GM11168 (cell line): ENCODE measurements around the gene RPLP2.

Source experiments
- in situ Hi-C: fragments of 300-500 bp; cut with MboI; formaldehyde crosslinking; loops from one replicate; pipeline ENCODE4 v1.12.0; 2022; ENCODE audit warnings: low sequenced_read_pairs; ENCODE audit not compliant: unreplicated experiment

The RPLP2 gene

DNA sequence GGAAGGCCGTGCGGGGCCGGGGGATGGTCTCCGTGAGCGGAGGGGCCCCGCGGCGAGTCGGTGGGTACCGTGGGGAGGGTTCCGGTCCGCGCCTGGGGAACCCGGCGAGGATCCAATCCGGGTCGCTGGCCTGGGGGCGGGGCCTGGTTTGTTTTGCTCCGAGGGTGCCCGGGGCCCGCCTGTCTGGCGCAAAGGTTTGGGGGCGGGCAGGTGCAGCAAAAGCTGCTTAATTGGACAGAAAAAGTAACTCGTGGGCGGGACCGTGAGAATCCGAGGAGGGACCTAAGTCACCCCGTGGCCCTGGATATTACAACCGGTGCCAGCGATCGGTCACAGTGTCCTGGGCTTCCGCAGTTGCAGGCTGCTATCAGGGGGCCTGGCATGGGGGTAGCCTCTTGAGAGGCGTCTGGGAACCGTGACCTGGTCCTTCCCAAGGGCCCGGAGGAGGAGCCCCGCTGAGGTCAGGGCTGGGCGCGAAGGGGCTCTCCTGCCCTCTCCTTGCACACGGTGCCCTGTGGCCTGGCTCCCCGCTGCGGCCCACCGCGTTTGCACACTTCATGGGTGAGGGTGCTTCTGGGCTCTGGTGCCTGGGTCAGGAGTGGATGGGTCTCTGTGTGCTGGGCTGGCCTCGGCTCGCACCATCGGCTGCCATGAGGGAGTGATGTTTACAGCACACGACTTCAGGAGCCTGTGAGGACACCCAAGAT, 10.3 kb downstream of the RPLP2 start:
- in situ Hi-C loops, result no loop called here

DNA sequence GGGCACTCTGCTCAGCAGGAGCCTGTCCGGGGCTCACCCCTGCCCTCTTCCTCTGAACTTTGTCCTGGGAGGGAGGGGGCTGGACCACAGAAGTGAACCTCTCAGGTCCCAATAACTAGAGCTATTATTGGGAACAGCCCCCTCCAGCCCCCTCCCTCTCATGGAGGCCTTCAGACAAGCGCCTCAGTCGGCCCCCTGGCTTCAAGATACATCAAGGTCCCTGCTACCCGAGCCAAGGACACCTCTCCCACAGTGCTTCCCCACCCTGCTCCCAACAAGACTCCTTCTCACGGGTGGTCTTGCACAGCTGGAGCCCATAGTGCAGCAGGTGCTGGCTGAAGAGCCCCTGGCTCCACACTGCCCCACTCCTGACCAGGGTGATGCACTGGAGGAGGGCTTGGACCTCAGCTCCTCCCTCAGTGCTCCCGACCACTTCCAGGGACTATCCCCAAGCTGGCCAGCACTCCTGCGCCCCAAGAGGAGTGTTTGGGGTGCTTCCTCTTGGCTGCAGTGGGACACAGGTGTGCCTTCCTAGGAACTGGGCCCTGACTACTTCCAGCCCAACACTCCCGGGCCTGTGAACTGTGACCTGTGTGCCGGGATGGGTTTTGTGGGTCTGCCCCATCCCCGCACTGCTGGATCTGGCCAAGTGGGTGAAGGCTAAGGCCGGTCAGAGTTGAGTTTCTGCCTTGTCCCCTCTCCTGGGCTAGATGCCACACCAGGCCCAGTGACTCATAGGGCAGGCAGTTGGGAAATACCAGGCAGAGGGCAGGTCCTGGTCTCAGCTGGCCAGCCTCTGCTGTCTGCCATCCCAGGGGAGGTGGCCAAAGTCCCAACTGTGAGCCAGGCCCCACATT, 11.1 kb downstream of the RPLP2 start:
- in situ Hi-C loops, result no loop called here

DNA sequence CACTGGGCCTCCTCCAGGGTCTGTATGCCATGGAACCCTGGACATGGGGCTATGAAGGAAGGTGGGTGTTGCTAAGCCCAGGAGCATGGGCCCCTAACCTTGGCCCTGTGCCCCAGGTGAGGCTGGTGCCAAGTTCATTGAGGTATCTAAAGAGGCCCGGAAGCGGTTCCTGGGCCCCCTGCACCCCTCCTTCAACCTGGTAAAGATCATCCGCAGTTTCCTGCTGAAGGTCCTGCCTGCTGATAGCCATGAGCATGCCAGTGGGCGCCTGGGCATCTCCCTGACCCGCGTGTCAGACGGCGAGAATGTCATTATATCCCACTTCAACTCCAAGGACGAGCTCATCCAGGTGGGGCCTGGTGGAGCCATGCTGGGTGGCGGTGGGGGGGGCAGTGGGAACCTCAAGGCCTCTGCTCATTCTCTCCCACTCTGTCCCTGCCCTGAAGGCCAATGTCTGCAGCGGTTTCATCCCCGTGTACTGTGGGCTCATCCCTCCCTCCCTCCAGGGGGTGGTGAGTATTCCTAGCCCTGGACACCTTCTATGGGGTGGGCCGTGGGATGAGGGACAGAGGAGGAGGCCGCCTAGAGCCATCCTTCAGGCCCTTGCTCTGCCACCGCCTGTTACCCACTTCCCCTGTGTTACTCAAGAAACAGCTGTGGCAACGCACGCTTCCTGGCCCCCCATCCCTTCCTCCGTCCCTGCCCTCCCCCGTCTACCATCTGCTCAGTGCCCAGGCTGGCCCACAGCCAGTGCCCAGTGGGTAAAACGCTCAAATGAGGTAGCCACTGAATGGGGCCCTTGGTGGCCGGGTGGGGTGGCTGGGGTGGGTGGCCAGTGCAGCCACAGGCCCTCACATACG, 12.0 kb downstream of the RPLP2 start:
- in situ Hi-C loops, result no loop called here

DNA sequence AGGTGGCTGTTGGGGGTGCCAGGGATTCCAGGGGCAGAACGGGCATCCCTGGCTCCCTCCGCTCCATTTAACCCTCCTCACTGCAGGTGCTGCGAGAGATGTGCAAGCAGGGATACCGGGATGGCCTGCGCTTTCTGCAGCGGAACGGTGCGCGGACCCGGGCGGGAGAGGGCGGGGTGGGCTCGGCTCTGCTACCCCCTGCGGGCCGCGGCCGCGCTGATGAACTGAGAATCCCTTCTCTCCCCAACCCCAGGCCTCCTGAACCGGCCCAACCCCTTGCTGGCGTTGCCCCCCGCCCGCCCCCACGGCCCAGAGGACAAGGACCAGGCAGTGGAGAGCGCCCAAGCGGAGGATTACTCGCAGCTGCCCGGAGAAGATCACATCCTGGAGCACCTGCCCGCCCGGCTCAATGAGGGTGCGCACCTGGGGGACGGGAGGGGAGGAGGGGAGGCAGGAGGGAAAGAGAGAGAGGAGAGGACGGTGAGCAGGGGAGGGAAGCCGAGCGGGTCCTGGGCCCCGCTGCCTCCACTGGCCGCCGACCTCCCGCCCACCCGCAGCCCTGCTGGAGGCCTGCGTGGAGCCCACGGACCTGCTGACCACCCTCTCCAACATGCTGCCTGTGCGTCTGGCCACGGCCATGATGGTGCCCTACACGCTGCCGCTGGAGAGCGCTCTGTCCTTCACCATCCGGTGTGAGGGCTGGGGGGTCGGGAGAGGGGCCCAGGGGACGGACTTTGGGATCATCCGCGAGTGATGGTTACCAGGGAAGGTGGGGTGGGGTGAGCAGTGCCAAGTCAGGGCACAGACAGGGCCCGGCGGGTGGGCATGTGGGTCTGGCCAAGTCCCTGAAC, 13.9 kb downstream of the RPLP2 start:
- in situ Hi-C loops, result no loop called here

DNA sequence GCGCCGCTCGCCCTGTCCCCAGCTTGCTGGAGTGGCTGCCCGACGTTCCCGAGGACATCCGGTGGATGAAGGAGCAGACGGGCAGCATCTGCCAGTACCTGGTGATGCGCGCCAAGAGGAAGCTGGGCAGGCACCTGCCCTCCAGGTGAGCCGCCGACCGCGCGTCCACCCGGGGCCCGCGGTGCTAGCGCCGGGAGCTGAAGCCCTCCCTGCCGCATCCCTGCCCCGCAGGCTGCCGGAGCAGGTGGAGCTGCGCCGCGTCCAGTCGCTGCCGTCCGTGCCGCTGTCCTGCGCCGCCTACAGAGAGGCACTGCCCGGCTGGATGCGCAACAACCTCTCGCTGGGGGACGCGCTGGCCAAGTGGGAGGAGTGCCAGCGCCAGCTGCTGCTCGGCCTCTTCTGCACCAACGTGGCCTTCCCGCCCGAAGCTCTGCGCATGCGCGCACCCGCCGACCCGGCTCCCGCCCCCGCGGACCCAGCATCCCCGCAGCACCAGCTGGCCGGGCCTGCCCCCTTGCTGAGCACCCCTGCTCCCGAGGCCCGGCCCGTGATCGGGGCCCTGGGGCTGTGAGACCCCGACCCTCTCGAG, 14.6 kb downstream of the RPLP2 start:
- in situ Hi-C loops, result no loop called here

DNA sequence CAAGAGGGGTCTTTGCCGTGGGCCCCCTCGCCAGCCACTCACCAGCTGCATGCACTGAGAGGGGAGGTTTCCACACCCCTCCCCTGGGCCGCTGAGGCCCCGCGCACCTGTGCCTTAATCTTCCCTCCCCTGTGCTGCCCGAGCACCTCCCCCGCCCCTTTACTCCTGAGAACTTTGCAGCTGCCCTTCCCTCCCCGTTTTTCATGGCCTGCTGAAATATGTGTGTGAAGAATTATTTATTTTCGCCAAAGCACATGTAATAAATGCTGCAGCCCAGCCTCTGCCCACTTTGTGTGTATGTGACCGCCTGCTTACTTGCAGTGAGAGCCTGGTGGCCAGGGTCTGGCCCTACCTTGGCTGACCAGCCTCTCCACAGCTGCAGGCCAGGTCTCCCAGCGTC, 15.2 kb downstream of the RPLP2 start:
- in situ Hi-C loops, result no loop called here

DNA sequence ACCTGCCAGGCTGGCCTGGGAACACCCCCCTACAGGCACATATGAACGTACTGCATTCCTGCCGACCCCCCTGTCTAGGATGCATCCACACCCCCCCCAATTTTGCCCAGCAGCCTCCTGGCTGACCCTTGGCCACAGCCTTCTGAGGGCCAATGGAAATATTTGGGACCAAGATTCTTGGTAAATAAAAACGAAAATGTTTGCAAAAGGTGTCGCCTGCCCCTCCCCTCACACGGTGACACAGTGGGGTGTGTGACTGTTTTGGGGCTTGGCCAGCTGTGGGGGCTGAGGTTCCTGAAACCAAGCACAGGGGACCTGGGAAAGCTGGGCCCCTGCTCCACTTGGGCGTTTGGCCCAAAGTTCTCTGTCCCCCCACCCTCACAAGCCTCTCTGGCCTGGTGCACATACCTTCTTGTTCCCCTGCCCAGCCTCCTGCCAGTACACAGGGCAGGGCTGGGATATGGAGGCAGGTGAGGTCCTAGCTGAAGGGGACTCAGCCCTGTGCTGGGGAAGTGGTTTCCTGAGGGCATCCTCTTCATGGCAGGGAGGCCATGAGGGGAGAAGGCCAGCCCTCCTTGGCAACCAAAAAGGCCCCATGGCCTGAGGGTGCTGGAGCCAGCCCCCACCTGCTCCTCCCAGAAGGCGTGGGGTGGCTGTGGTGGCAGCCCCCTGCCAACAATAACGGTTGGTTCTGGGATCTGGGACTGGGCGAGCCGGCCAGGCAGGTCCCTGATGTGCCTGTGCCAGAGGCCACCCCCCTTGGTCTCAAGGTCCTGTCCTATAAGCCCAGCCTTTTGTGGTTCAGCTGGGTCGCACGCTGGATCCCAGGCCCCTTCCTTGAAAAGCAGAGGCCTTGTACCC, 15.8 kb downstream of the RPLP2 start:
- in situ Hi-C loops, result no loop called here

DNA sequence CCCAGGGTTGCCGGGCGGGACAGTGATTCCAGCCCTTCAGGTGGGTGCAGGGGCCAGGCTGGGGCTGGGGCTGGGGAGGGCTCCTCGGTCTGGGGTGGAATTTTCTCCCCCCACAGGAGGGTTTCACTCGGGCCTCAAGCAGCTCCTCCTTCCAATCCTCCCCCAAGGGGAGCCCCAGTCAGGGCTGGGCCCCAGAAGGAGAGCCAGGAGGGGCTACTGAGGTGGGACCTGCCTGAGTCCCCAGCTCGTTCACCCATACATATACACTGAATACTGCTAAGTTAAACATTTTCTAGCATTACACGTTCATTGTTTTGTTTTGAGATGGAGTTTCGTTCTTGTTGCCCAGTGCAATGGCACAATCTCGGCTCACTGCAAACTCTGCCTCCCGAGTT, 16.5 kb downstream of the RPLP2 start:
- in situ Hi-C loops, result no loop called here

DNA sequence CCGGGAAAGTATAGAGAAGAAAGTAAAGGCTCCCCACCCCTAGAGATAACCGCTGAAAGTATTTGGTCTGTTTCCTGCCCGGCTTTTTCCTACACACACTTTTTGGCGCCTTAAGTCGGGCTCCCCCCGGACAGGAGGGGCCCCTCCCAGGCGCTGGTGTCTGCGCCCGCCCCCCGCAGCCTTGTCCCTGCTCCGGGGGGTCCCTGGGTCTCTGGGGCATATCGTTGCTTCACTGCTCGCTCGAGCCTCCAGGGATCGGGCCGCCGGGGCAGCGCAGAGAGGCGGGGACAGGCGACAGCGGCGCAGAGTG, 17.0 kb downstream of the RPLP2 start:
- in situ Hi-C loops, result no loop called here

DNA sequence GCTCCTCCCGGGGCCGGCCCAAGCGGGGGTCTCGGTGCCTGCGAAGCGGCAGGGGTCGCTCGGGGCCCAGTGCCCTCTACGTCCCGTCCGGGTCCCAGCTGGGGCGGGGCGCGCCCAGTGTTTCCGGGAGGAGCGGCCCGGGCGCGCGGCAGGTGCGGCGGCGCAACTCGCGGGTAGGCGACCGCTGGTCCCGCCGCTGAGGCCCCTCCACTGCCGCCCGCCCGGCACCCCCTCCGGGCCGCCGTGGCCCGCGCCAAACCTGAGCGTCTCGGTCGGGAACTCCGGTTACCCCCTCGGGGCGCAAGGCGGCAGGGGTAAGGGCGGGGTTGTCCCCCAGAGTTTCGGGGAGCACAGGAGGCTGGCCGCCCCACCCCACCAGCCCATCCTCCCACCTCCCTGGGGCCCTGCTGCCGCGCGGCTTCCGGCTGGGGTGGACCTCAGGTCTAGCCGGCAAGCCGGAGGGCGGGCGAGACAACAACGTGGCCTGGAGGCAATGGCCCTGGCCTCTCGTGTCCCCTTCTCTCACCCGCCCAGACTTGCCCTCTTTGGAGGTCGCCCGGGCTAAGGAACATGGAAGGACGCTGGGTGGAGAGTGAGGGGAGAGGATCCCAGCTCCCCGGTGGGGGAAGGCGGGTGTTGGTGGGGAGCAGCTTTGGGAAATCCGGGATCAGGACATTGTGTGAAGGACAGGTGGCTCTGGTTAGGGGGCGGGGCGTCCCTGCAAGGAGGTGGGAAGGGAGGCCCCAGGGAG, 17.6 kb downstream of the RPLP2 start:
- in situ Hi-C loops, result no loop called here

DNA sequence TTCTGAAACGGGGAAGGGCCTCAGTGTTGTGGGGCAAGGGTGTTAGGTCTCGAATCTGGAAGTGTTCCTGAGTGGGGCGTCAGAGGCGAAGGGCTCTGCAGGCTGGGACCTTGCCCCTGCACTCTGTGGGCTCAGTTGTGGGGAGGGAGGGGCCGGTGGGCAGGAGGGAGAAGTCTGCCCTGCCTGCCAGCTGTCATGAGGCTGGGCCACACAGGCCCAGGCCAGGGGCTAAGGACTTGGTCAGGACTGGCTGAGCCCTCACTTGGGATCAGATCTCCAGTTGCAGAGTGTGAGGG, 18.1 kb downstream of the RPLP2 start, which contains the start of gene CRACR2B:
CRACR2B (plus strand) TSS at position 23 of the 296 bp plus-strand sequence. CDS start 689 bp downstream, outside the sequence.
- in situ Hi-C loops, result no loop called here

DNA sequence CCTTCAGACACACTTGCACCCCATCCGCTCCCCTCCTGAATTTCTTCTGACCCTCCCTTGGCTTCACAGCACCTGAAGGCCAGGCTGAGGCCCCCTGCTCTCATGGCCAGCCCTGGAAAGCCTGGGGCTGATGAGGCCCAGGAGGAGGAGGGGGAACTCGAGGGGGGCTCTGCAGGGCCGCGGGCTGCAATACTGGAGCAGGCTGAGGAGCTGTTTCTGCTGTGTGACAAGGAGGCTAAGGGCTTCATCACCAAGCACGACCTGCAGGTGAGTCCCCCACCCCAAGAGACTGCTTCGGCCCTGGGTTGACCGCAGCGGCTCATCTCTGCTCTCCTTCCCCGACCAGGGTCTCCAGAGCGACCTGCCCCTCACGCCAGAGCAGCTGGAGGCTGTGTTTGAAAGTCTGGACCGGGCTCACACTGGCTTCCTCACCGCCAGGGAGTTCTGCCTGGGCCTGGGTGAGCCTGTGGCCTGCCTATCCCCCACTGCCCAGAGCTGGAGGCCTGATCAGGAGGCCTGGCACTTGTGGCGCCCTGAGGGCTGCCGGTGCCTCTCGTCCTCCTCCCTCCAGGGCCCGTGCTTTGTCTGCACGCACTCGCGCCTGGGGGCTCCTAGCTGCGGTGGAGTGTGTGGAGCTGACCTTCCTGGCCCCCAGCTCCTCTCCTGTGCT, 18.9 kb downstream of the RPLP2 start:
- in situ Hi-C loops, result no loop called here

DNA sequence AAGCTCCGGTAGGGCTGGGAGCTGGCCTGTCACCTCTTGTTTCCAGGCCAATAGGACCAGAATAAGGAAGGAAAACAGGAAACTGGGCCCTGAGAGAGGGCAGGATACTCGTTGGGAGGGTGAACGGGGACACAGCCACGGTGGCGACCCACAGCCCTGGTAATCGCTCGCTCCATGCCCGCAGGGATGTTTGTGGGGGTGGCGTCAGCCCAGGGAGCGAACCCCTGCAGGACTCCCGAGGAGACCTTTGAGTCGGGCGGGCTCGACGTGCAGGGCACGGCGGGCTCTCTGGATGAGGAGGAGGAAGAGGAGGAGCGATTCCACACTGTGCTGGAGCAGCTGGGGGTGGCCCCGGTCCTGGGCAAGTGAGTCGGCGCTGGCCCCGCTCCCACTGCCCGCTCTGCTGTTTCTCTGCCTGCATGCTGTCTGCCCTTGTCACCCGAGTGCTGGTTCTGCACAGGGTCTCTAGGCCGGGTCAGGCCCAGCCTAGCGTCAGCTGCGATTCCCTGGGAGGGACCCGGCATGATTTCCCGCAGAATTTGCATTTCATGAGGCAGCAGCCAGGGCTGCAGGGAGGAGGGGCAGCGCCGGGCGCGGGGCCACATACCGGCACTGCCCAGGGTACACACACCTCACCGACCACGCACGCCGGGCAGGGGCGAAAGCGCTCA, 19.5 kb downstream of the RPLP2 start:
- in situ Hi-C loops, result no loop called here

DNA sequence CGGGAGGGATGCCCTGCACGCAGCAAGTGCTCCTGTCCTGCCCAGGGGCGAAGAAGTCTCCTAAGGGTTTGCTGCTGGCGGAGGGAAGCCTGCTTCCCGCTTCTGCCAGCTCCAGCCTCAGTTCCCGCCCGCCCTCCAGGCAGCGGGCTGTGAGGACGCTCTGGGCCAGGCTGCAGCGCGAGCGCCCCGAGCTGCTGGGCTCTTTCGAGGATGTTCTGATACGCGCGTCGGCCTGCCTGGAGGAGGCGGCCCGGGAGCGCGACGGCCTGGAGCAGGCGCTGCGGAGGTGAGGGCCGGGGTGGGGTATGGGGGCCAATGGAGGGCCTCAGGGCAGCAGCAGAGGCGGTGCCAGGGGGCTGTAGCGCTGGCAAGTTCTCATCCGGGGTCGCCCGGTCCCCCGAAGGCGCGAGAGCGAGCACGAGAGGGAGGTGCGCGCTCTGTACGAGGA, 20.1 kb downstream of the RPLP2 start:
- in situ Hi-C loops, result no loop called here

DNA sequence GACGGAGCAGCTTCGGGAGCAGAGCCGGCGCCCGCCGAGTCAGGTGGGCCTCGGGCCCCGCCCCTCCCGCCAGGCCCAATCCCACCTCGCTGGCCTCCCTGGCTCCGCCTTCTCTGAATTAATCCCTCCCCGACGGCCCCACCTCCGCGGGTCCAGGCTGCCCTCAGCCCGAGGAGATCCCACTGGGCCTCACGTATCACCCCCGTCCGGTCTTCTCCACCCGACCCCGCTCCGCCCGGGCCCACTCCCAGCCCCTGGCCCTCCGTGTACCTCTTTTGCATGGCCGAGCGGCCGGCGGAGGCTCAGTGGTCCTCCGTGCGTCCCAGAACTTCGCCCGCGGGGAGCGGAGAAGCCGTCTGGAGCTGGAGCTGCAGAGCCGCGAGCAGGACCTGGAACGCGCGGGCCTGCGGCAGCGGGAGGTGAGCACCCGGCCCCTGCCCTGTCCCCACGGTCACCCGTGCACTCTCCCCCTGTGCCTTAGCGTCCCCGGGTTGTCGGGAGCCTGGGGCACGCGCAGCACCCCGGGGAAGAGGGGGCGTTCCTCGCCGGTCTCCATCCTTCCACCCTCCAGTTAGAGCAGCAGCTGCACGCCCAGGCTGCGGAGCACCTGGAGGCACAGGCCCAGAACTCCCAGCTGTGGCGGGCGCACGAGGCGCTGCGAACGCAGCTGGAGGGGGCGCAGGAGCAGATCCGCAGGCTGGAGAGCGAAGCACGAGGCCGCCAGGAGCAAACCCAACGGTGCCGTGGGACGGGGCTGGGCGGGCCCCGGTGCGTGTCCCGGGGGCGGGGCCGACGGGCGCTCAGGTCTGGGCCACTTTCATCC, 20.7 kb downstream of the RPLP2 start:
- in situ Hi-C loops, result no loop called here

DNA sequence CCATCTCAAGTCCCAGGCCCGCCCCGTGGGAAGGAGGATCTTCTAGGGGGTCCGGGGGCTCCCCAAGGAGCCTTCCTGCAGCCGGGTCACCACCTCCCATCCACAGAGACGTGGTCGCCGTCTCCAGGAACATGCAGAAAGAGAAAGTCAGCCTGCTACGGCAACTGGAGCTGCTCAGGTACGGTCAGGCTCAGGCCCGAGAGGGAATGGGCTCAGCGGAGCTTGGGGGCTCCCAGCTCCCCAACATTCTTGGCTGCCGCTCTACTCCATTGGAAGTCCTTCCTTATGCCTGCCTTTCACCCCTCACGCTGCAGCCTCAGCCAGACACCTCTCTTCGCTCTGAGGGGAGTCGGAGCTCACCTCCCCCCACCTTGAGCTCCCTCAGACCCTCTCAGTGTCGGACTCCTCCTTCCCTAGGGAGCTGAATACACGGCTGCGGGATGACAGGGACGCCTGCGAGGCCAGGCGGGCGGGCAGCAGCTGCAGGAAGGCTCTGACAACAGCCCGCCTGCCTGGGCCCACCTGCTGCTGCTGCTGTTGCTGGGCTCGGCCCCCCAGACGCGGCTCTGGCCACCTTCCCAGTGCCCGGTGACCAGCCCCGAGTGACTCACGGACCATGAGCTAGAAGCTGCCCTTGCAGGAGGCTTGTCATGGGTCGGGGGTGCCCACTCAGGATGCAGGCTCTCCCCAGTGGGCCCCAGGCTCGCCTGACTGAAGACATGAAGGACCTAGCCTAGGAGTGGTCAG, 21.5 kb downstream of the RPLP2 start:
- in situ Hi-C loops, result no loop called here
